ENCODE measurements around the gene FAM170A.

GRCh38 chr5:119656023-119656422 lies 26.7 kb downstream of the FAM170A start:
- TF ChIP-seq CTCF (IDR thresholded peaks at IDR 0.05 in 8 of 11, conservative IDR thresholded peaks at IDR 0.05 in 3 of 11) (no peak), POLR2A (IDR thresholded peaks at IDR 0.05) (no peak)
